Neutrophil (primary cell): ENCODE measurements around the gene EAPP.
"Not testable (repeated sequence)": the region's sequence is repeated elsewhere in the genome, so short reads cannot be mapped to it uniquely, and the experiment has no call there.

Experiments used
- H3K27ac ChIP-seq: fragments of 200-600 bp; sonication (generic); 2 replicates; pipeline ENCODE4 v1.5.1; 2016; ENCODE audit warnings: mild to moderate bottlenecking, moderate library complexity
- H3K27me3 ChIP-seq: fragments of 200-600 bp; sonication (generic); 2 replicates; pipeline ENCODE4 v1.6.0; 2016; ENCODE audit warnings: mild to moderate bottlenecking
- H3K36me3 ChIP-seq: fragments of 200-600 bp; sonication (generic); 2 replicates; pipeline ENCODE4 v1.5.1; 2017
- H3K4me1 ChIP-seq, 2 experiments: fragments of 200-600 bp in 1 of 2; sonication (generic) in 1 of 2; 1 replicate in 1 of 2; 2 replicates in 1 of 2; pipeline versions ENCODE4 v1.5.1 to v1.6.1; 2013 to 2016; ENCODE audit warnings: low read depth in 1 of 2, low read length in 1 of 2, mild to moderate bottlenecking in 1 of 2, moderate library complexity in 1 of 2; ENCODE audit not compliant: control insufficient read depth in 1 of 2, insufficient read depth in 1 of 2
- H3K4me3 ChIP-seq, 2 experiments: fragments of 200-600 bp in 1 of 2; sonication (generic) in 1 of 2; 1 replicate in 1 of 2; 2 replicates in 1 of 2; pipeline ENCODE4 v1.5.1; 2013 to 2016; ENCODE audit warnings: low read depth in 1 of 2, low read length in 1 of 2, mild to moderate bottlenecking in 1 of 2, moderate library complexity in 1 of 2
- H3K9me3 ChIP-seq: fragments of 200-600 bp; sonication (generic); 2 replicates; pipeline ENCODE4 v1.5.1; 2016
- CTCF ChIP-seq: fragments of 200-600 bp; sonication (generic); IDR thresholded peaks from 2 replicates; pipeline ENCODE4 v1.5.1; 2016; ENCODE audit warnings: antibody characterized with exemption

EAPP gene

GRCh38 chr14:34522496-34522895, 17.0 kb downstream of the EAPP start:
- Histone ChIP-seq H3K27me3 (no peaks in the 10 kb centered on the region), H3K27ac (no peak overlapping the region), H3K4me3 (no peak overlapping the region), H3K4me1 (peaks cover 0 to 8% of the 10 kb centered on the region in 2 experiments), H3K9me3 (peaks cover 4% of the 10 kb centered on the region), H3K36me3 (peaks cover 95% of the 10 kb centered on the region)
- no peak for TF ChIP-seq CTCF

GRCh38 chr14:34521071-34521470, 18.4 kb downstream of the EAPP start:
- not testable (repeated sequence) for H3K27ac ChIP-seq, H3K27me3 ChIP-seq, H3K4me1 ChIP-seq, H3K9me3 ChIP-seq, H3K4me3 ChIP-seq
- H3K36me3 ChIP-seq: peaks cover 90% of the 10 kb centered on the region

GRCh38 chr14:34520304-34520970, 19.1 kb downstream of the EAPP start:
- H3K4me1 ChIP-seq, H3K4me3 ChIP-seq, H3K9me3 ChIP-seq, H3K27me3 ChIP-seq: not testable (repeated sequence)
- H3K27ac ChIP-seq: peak overlapping the region; percentile 50
- H3K36me3 ChIP-seq: peaks cover 90% of the 10 kb centered on the region

- no peak for TF ChIP-seq CTCF
- H3K36me3 ChIP-seq: no peaks in the 10 kb centered on the region
- no peak overlapping the region for H3K4me3 ChIP-seq
- no peak overlapping the region for H3K27ac ChIP-seq
- no peaks in the 10 kb centered on the region for H3K9me3 ChIP-seq
- H3K4me1 ChIP-seq: no peaks in the 10 kb centered on the region
- H3K27me3 ChIP-seq: no peaks in the 10 kb centered on the region
These were observed 31.6 kb downstream of the EAPP start for GRCh38 chr14:34507884-34508283.

- TF ChIP-seq CTCF: no peak
- Histone ChIP-seq H3K4me1 (no peaks in the 10 kb centered on the region), H3K27ac (no peak overlapping the region), H3K9me3 (no peaks in the 10 kb centered on the region), H3K27me3 (no peaks in the 10 kb centered on the region), H3K36me3 (no peaks in the 10 kb centered on the region), H3K4me3 (no peak overlapping the region)
These were observed 32.0 kb downstream of the EAPP start for GRCh38 chr14:34507459-34507858.

- not testable (repeated sequence) for H3K4me1 ChIP-seq, H3K27me3 ChIP-seq, H3K4me3 ChIP-seq, H3K9me3 ChIP-seq, H3K27ac ChIP-seq, H3K36me3 ChIP-seq
These were observed 34.4 kb downstream of the EAPP start for GRCh38 chr14:34505124-34505491.

- H3K9me3 ChIP-seq, H3K4me1 ChIP-seq: not testable (repeated sequence)
These were observed 35.5 kb downstream of the EAPP start for GRCh38 chr14:34504027-34504426.

More at GRCh38 chr14:34504027-34504426, 35.5 kb downstream of the EAPP start:
- H3K36me3 ChIP-seq, H3K27ac ChIP-seq, H3K4me3 ChIP-seq, H3K27me3 ChIP-seq: not testable (repeated sequence)
